Right lobe of liver (tissue), 6 donors: ENCODE results near the gene SCAF11. TPM values are rescaled to one million over a fixed set of nuclear protein-coding genes. Genes with fewer than 3 reads are reported as not detected.
A peak's percentile ranks its signal among the peaks of the same experiment; 100 is the strongest.
"Not testable (repeated sequence)": the region's sequence is repeated elsewhere in the genome, so short reads cannot be mapped to it uniquely, and the experiment has no call there.

Experiments used
- ATAC-seq, 4 donors: fragments of 200-7000 bp; cut with Tn5 transposase; one replicate each; pipeline ENCODE4 v1.9.1; 2020; ENCODE audit warnings: mild to moderate bottlenecking in 4 of 4, moderate library complexity in 4 of 4
- DNase-seq, 3 donors: peaks; one replicate each; pipeline ENCODE4 v3.0.0-alpha.2; 2020
- H3K27ac ChIP-seq, 3 donors: fragments of 200-600 bp; one replicate each; pipeline ENCODE4 v1.8.0; 2022
- H3K27me3 ChIP-seq, 2 donors: fragments of 200-600 bp; one replicate each; pipeline ENCODE4 v1.8.0; 2022
- H3K36me3 ChIP-seq, 4 donors: fragments of 200-600 bp; sonication (generic) in 1 of 4; one replicate each; pipeline versions ENCODE4 v1.5.1 to v1.8.0; 2017 to 2022; ENCODE audit warnings: control low read depth in 1 of 4
- H3K4me1 ChIP-seq, 4 donors: fragments of 200-600 bp; sonication (generic) in 1 of 4; one replicate each; pipeline versions ENCODE4 v1.5.1 to v1.8.0; 2017 to 2022; ENCODE audit warnings: control low read depth in 1 of 4
- H3K4me3 ChIP-seq, 3 donors: fragments of 200-600 bp; one replicate each; pipeline ENCODE4 v1.8.0; 2022
- H3K9me3 ChIP-seq, 4 donors: fragments of 200-600 bp; sonication (generic) in 1 of 4; one replicate each; pipeline versions ENCODE4 v1.5.1 to v1.8.0; 2017 to 2022; ENCODE audit warnings: control low read depth in 1 of 4
- CTCF ChIP-seq, 4 donors: fragments of 200-600 bp in 3 of 4; fragments of 450-650 bp in 1 of 4; IDR thresholded peaks; one replicate each; pipeline versions ENCODE4 v1.5.1 to v1.8.0; 2016 to 2022; ENCODE audit warnings: antibody characterized with exemption in 4 of 4, mild to moderate bottlenecking in 2 of 4
- POLR2A ChIP-seq: fragments of 450-650 bp; IDR thresholded peaks from one replicate; pipeline ENCODE4 v1.6.1; 2017; ENCODE audit warnings: antibody characterized with exemption, mild to moderate bottlenecking
- WGBS: methylation state at CpG from one replicate; pipeline ENCODE4 v1.1.6; 2018; ENCODE audit warnings: low coverage, low lambda C conversion rate; ENCODE audit not compliant: insufficient coverage; ENCODE audit errors: missing lambda C conversion rate; 5-methylcytosine and 5-hydroxymethylcytosine counted together
- intact Hi-C, 2 donors: fragments of 100-400 bp; cut with DNase I; formaldehyde crosslinking; loops; one replicate each; pipeline versions ENCODE4 v1.11.2 to v1.14.1; 2022
- long read RNA-seq: library from polyadenylated mRNA; unstranded; transcript quantifications from one replicate; pipeline ENCODE4 v2.0.0, GENCODE V29; 2019
- total RNA-seq, 6 experiments: library from RNA; depleted of rRNA in 2 of 6; stranded (reverse); fragments of >200 nt in 2 of 6; fragmentation: NEBNext Ultra II Directional in 3 of 6; extraction: Animal tissue kit (Norgen Biotek cat#: 25700) in 3 of 6; gene quantifications; one replicate each; pipeline versions ENCODE4 v1.1.0 to v1.2.4, GENCODE V29; 2016 to 2023
- donor health status: DM: no; HTN: yes; CAD: no.
- donor health status: DM: no; HTN: no; CAD: no.
- donor health status: DM: no; HTN: no; CAD: no.
- donor health status: DM: no; HTN: yes; CAD: no.
- donor health status: DM: no; HTN: yes; CAD: no.

The SCAF11 gene
- 10 to 100 TPM; 43.2 to 72.1 (median 61.4) TPM for total RNA-seq
- long read RNA-seq, full-length matches to known transcripts: 1 of 4 reads
- long read RNA-seq, partial matches to known transcripts: 3 of 4 reads
- long read RNA-seq, other reads (novel, unspliced or antisense): 0 of 4 reads

GRCh38 chr12:45990468-45991283 lies at the start of gene SCAF11:
Gene SCAF11, minus strand, starts transcription at chr12:45990574. Its CDS starts 26,407 bp downstream, at chr12:45964167.
- Histone ChIP-seq H3K9me3 (no peaks in the 10 kb centered on the region), H3K4me1 (peaks cover 0 to 34% (median 8%) of the 10 kb centered on the region in 4 donors), H3K27me3 (no peaks in the 10 kb centered on the region), H3K4me3 (peak within 1 kb of the TSS; percentile 71 to 84 (median 81)), H3K27ac (peak within 1 kb of the TSS; percentile 99 to 100 (median 99)), H3K36me3 (no peaks in the 10 kb centered on the region)
- intact Hi-C loops: no loop called here
- DNase-seq (peak; percentile 100), ATAC-seq (peak; percentile 79 to 91 (median 86))
- WGBS: under 1% methylated on average over 37 of the region's 54 CpGs
- TF ChIP-seq POLR2A: peak; percentile 91
- TF ChIP-seq CTCF (IDR thresholded peaks at IDR 0.05): peak; percentile 91 to 100 (median 94)

- not testable (repeated sequence) for DNase-seq, ATAC-seq
Observed at GRCh38 chr12:46037066-46037465, 46.7 kb upstream of the SCAF11 start.

GRCh38 chr12:46027172-46027571 lies 36.8 kb upstream of the SCAF11 start:
- TF ChIP-seq POLR2A: no peak
- TF ChIP-seq CTCF (IDR thresholded peaks at IDR 0.05): no peak
- H3K4me1 ChIP-seq: no peaks in the 10 kb centered on the region
- peaks cover 0 to 5% (median 0%) of the 10 kb centered on the region in 4 donors for H3K9me3 ChIP-seq
- H3K36me3 ChIP-seq: no peaks in the 10 kb centered on the region
- H3K4me3 ChIP-seq: no peak overlapping the region
- no peaks in the 10 kb centered on the region for H3K27me3 ChIP-seq
- intact Hi-C loops: no loop called here
- no peak for ATAC-seq
- H3K27ac ChIP-seq: no peak overlapping the region
- no peak for DNase-seq

More at GRCh38 chr12:46037066-46037465, 46.7 kb upstream of the SCAF11 start:
- H3K4me3 ChIP-seq, H3K4me1 ChIP-seq, intact Hi-C loops, H3K27me3 ChIP-seq, H3K36me3 ChIP-seq, H3K9me3 ChIP-seq, H3K27ac ChIP-seq: not testable (repeated sequence)
- WGBS: 0% methylated on average over 1 of the region's 4 CpGs

GRCh38 chr12:46024099-46024498 lies 33.7 kb upstream of the SCAF11 start:
- Histone ChIP-seq H3K27ac (no peak overlapping the region), H3K27me3 (no peaks in the 10 kb centered on the region), H3K4me3 (no peak overlapping the region), H3K9me3 (peaks cover 0 to 5% (median 0%) of the 10 kb centered on the region in 4 donors), H3K36me3 (no peaks in the 10 kb centered on the region), H3K4me1 (no peaks in the 10 kb centered on the region)
- DNase-seq (no peak), ATAC-seq (no peak)
- TF ChIP-seq POLR2A (no peak), CTCF (IDR thresholded peaks at IDR 0.05) (no peak)
- 38% methylated on average over 1 of the region's 2 CpGs for WGBS
- intact Hi-C loops: no loop called here

GRCh38 chr12:46020768-46021167 lies 30.4 kb upstream of the SCAF11 start:
- DNase-seq: no peak
- no peaks in the 10 kb centered on the region for H3K27me3 ChIP-seq
- TF ChIP-seq POLR2A: no peak
- TF ChIP-seq CTCF (IDR thresholded peaks at IDR 0.05): no peak
- no peaks in the 10 kb centered on the region for H3K36me3 ChIP-seq
- ATAC-seq: no peak
- intact Hi-C loops: no loop called here
- H3K4me3 ChIP-seq: no peak overlapping the region
- H3K27ac ChIP-seq: no peak overlapping the region
- H3K4me1 ChIP-seq: no peaks in the 10 kb centered on the region
- H3K9me3 ChIP-seq: no peaks in the 10 kb centered on the region

GRCh38 chr12:46018712-46019111 lies 28.3 kb upstream of the SCAF11 start:
- not testable (repeated sequence) for H3K27ac ChIP-seq

GRCh38 chr12:46017866-46018375 lies 27.5 kb upstream of the SCAF11 start:
- H3K36me3 ChIP-seq, ATAC-seq, H3K9me3 ChIP-seq, DNase-seq, H3K4me3 ChIP-seq, H3K27ac ChIP-seq, intact Hi-C loops, H3K27me3 ChIP-seq, H3K4me1 ChIP-seq: not testable (repeated sequence)
- 100% methylated on average over 2 of the region's 33 CpGs for WGBS

More at GRCh38 chr12:46018712-46019111, 28.3 kb upstream of the SCAF11 start:
- H3K27me3 ChIP-seq, DNase-seq, intact Hi-C loops, H3K36me3 ChIP-seq, H3K4me1 ChIP-seq, ATAC-seq, H3K9me3 ChIP-seq, H3K4me3 ChIP-seq: not testable (repeated sequence)
- no CpG with 5 or more reads among the region's 4 CpGs for WGBS
